HG02588 (cell line): ENCODE measurements around the gene CFAP99.
A peak's percentile ranks its signal among the peaks of the same experiment; 100 is the strongest.

Experiments used
- ATAC-seq: cut with Tn5 transposase; IDR thresholded peaks from one replicate; pipeline ENCODE4 v1.9.1; 2021; ENCODE audit warnings: mild to moderate bottlenecking, moderate library complexity; ENCODE audit not compliant: unreplicated experiment

CFAP99 gene

DNA sequence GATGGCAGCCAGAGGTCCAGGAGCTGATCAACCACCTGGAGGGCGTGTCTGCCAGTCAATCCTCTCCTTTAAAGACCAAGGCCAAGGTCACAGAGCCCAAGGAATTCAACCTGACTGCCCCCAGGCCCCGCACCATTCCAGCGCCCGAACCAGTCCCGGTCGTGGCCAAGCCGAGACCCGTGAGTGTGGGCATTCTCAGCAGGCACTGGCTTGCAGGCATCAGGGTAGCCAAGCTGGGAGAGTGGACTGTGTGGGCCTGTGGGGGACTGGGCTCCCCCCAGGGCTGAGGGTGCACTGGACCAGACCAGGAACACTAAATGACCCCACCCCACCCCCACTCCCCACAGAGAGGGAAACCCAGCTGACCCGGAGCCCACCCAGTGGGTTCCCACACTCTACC, 26.4 kb downstream of the CFAP99 start:
- no peak for ATAC-seq

DNA sequence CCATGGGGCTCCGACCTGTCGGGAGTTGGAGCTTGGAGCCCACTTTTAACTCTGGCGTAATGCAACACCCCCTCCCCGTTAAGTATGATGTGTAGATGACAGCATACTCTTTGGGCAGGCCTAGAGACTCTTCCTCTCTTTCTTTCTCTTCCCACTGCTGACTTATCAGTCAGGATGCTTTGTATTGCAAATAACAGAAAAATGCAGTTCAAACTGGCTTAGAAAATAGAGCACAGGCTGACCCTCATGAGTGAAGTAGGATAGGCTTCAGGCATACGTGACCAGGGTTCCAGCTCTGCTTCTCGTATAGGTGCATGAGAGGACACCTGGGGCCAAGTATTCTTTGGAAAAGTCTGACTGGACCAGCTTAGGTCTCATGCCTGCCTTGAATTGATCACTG, 26.8 kb downstream of the CFAP99 start:
- ATAC-seq = no peak

GRCh38 chr4:2446656-2447564, 28.2 kb downstream of the CFAP99 start:
- no peak for ATAC-seq

- ATAC-seq = no peak
These were observed 29.8 kb downstream of the CFAP99 start for GRCh38 chr4:2448589-2448988.

- ATAC-seq = no peak
These were observed 30.3 kb downstream of the CFAP99 start for GRCh38 chr4:2449051-2449450.

- ATAC-seq = no peak
These were observed 31.0 kb downstream of the CFAP99 start for GRCh38 chr4:2449511-2450392.

GRCh38 chr4:2450394-2451035, 31.8 kb downstream of the CFAP99 start:
- ATAC-seq = no peak

- no peak for ATAC-seq
These were observed 32.3 kb downstream of the CFAP99 start for GRCh38 chr4:2451036-2451520.

- no peak for ATAC-seq
These were observed 33.3 kb downstream of the CFAP99 start for GRCh38 chr4:2451821-2452785.

DNA sequence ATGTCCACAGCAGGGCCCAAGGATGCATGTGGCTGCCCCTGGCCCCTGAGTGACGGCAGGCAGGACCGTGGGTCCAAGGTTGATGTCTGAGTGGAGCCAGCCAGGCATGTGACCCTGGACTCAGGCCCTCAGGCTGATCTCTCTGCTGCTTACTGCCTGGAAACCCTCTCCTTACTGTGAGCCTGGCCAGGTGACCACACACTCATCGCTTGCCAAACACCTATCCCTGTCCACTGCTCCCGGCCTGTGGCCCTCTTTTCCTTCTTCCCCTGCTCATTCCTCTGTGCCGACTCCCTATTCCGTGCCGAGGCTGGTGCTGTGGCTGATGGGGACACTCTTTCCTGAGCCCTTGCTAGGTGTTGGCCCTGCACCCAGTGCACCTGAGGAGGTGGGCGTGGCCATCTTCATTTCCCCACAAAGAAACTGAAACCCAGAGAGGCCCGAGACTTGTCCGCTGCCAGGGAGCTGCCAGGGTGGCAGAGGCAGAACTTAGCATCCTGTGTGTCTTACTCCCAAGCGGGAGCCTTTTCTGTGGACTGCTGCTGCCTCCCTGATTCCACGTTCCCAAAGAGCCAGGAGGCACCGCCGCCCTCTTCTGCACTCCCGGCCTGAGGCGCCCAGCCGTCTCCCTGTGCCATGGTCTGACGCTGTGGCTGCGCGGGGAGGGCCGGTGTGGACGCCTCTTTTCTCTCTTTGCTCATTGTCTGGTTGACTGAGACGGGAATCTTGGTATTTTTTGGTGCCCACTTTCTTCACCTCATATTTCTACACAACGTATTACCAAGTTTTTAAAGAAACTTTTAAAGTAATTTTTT, 38.9 kb downstream of the CFAP99 start:
- ATAC-seq = no peak

DNA sequence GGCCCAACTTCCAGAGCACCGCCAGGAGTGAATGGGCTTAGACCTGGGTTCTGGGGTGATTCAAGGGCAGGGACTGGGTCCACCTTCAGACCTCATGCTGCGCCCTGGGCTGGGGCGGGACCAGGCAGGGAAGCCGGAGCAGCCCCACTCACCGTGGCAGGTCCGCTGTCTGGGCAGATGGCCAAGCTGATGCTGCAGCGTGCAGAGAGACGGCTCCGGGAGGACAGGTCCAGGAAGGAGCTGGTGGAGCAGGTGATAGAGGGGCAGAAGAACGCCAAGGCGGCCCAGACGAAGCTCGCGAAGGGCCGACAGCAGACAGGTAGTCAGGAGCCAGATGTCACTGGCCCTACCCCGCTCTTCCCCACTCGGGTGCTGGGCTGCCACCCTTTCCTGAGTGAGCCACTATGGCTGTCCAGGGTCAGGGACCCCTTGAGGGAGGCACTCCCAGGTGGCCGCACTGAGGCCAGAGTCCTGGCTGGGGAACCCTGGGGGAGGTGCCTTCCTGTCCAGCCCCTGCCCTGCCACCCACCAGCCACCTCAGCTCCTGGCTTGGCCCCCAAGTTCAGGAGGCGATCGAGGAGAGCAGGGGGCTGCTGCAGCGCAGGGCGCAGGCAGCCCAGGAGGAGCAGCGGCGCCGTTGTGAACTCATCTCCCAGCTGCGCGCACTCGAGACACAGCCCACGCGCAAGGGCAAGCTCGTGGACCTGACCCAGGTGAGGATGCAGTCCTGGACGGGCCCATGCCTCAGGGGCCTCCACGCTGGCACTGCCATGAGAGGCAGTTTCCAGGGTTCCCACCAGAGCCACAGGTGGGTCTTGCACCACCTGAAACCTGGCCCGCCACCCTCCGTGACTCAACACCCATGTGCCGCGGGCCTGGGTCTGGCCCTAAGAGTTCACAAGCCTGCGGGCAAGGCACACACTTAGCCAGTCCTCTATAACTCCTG, 40.1 kb downstream of the CFAP99 start:
- ATAC-seq = no peak

- ATAC-seq = no peak
These were observed 41.0 kb downstream of the CFAP99 start for GRCh38 chr4:2459589-2460349.

DNA sequence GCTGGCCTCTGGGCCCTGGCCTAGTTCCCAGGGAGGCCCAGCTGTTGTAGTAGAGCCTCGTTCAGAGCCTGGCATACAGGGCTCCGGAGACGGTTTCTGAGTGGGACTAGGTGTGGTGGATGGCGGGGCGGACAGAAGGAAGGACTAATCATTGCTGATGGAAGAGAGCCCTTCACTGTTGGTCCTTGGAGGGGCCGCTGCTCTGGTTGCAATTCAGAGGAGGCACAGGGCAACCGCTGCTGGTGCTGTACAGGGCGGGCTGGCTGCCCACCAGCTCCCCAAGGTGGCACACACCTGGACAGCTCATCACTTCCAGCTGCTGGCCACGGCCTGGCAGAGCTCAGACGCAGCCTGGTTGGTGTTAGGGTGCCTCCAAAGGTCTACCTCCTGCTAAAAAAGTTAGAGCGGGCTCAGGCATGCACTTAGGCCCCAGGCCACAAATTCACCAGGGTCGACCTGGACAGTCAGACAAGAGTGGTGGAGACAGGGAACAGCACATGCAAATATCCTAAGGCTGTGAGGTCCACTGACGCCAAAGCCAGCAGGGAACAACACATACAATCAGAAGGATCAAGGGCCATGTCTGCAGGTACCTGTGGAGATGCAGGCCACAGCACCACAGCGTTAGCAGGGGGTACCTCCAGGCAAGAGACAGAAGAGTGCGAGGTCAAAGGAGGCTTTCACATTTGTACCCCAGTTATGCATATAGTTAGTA, 42.6 kb downstream of the CFAP99 start:
- no peak for ATAC-seq

GRCh38 chr4:2462218-2462991, 43.6 kb downstream of the CFAP99 start:
- peak; percentile 72 for ATAC-seq

DNA sequence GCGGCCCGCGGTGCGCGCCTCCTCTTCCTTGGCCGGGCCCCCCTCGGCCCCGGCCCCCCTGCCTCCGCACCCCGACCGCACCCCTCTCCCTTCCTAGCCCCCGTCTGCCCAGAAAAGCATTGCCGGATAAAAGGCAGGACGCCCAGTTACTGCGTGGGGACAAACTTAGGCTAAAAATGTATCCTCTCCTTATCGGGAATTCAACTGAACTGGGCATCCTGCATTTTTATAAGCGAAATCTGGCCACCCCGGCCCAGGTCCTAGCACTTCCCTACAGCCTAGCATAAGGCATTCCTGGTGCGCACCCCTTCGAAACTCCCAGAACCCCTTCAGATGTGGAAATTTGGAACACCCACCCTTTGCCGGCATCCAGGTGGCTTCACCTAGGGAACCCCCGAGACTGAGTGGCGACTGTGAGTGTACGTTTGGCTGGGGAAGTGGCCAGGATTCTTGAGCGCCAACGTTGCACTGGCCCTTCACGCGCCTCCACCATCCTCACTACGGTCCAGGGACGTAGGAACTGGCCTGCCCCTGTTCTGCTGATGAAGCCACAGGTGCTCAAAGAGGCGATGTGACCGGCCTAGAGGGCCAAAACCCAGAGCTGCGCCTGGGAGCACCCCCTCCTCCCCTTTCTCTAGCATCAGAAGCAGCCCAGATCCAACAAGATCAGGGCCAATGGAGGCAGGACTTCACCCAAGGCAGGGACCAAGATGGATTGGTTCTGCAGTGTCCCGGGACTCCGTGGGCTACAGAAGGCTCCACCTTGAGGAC, 44.4 kb downstream of the CFAP99 start:
- ATAC-seq = no peak
